Cerebellar cortex (tissue), 1 donor: Measurements from ENCODE around the gene MED13L.
"Not testable (repeated sequence)": the region's sequence is repeated elsewhere in the genome, so short reads cannot be mapped to it uniquely, and the experiment has no call there.

Source experiments
- DNase-seq: peaks from one replicate; pipeline ENCODE4 v3.0.0-alpha.2; 2015; ENCODE audit warnings: low spot score

MED13L gene

GRCh38 chr12:116303066-116303465, 25.6 kb upstream of the MED13L start:
- DNase-seq: no peak

- no peak for DNase-seq
Observed at GRCh38 chr12:116302166-116303058, 24.9 kb upstream of the MED13L start.

GRCh38 chr12:116301621-116302020, 24.1 kb upstream of the MED13L start:
- no peak for DNase-seq

GRCh38 chr12:116299665-116300328, 22.3 kb upstream of the MED13L start:
- DNase-seq: no peak

- DNase-seq: no peak
Observed at GRCh38 chr12:116299064-116299463, 21.6 kb upstream of the MED13L start.

- no peak for DNase-seq
Observed at GRCh38 chr12:116298578-116298977, 21.1 kb upstream of the MED13L start.

- no peak for DNase-seq
Observed at GRCh38 chr12:116297224-116297834, 19.8 kb upstream of the MED13L start.

- no peak for DNase-seq
Observed at GRCh38 chr12:116295327-116296263, 18.1 kb upstream of the MED13L start.

- DNase-seq: no peak
Observed at GRCh38 chr12:116294454-116295165, 17.1 kb upstream of the MED13L start.

- no peak for DNase-seq
Observed at GRCh38 chr12:116293687-116294453, 16.4 kb upstream of the MED13L start.

- no peak for DNase-seq
Observed at GRCh38 chr12:116291218-116291617, 13.7 kb upstream of the MED13L start.

- DNase-seq: no peak
Observed at GRCh38 chr12:116288735-116289134, 11.2 kb upstream of the MED13L start.

GRCh38 chr12:116287842-116288301, 10.4 kb upstream of the MED13L start:
- no peak for DNase-seq

- no peak for DNase-seq
Observed at GRCh38 chr12:116284396-116284795, 6.9 kb upstream of the MED13L start.

GRCh38 chr12:116283881-116284280, 6.4 kb upstream of the MED13L start:
- not testable (repeated sequence) for DNase-seq

GRCh38 chr12:116282371-116283286, 5.1 kb upstream of the MED13L start:
- DNase-seq: no peak

- DNase-seq: no peak
Observed at GRCh38 chr12:116280595-116281290, 3.2 kb upstream of the MED13L start.

GRCh38 chr12:116278667-116279066, 1.2 kb upstream of the MED13L start:
- DNase-seq: no peak

- DNase-seq: no peak
Observed at GRCh38 chr12:116278279-116278626, 760 bp upstream of the MED13L start.
